Sigmoid colon (tissue), 3 donors: ENCODE data around the gene BZW1.

Experiments used
- CTCF ChIP-seq, 4 experiments: fragments of 450-650 bp in 3 of 4; fragments of 200-600 bp in 1 of 4; IDR thresholded peaks; one replicate each; pipeline ENCODE4 v1.5.1; 2016 to 2019; ENCODE audit warnings: antibody characterized with exemption in 4 of 4, mild to moderate bottlenecking in 3 of 4, moderate library complexity in 2 of 4
- POLR2A ChIP-seq, 2 donors: fragments of 450-650 bp; IDR thresholded peaks; one replicate each; pipeline ENCODE4 v1.6.1; 2016; ENCODE audit warnings: antibody characterized with exemption in 2 of 2, mild to moderate bottlenecking in 2 of 2, moderate library complexity in 2 of 2

- TF ChIP-seq CTCF (IDR thresholded peaks at IDR 0.05) (no peak), POLR2A (IDR thresholded peaks at IDR 0.05) (no peak)
Observed at GRCh38 chr2:200871151-200871550, 59.4 kb downstream of the BZW1 start.
